CD4-positive, alpha-beta memory T cell (primary cell): ENCODE results near the gene GYS1. TPM values are rescaled to one million over a fixed set of nuclear protein-coding genes. Genes with fewer than 3 reads are reported as not detected.

ENCODE experiments used
- microRNA-seq: library from miRNA; unstranded; fragments of <30 nt; microRNA quantifications from one replicate; pipeline ENCODE4 v1.2.0, GENCODE V29; 2021; ENCODE audit warnings: borderline replicate concordance, borderline number of aligned reads, borderline microRNAs expressed, mixed read lengths
- polyA plus RNA-seq, 2 donors: library from polyadenylated mRNA; unstranded; fragments of 300-500 nt; fragmentation: Illumina TruSeq; gene quantifications; one replicate each; pipeline ENCODE4 v1.2.3, GENCODE V29; 2021
- total RNA-seq, 2 experiments: library from RNA; stranded (reverse); gene quantifications; one replicate each; pipeline ENCODE4 v1.2.3, GENCODE V29; 2021

The GYS1 gene
- total and polyA plus RNA-seq, 4 experiments from 2014 or later: 30.6 to 56.4 (median 43.8) TPM

Small RNA genes lying within 50 kb of the gene (microRNA-seq; reads per million reads assigned to microRNA genes)
- gene MIR6798: not detected

Other genes with a start within 250 kb of the GYS1 start
- gene IZUMO1, start 246.4 kb downstream of the GYS1 start, total RNA-seq: not detected
- not detected for gene IZUMO1, start 246.4 kb downstream of the GYS1 start, polyA plus RNA-seq
- under 1 TPM; 0.22 to 0.32 TPM for gene FUT1, start 240.7 kb downstream of the GYS1 start, total RNA-seq
- gene FUT1, start 240.7 kb downstream of the GYS1 start, polyA plus RNA-seq: under 1 TPM in 1 of 2 donors, not detected in 1; 0.11 TPM
- gene FGF21, start 237.8 kb downstream of the GYS1 start, total RNA-seq: not detected
- not detected for gene FGF21, start 237.8 kb downstream of the GYS1 start, polyA plus RNA-seq
- gene BCAT2, start 182.3 kb downstream of the GYS1 start, total RNA-seq: 10 to 100 TPM; 25.9 to 30.1 TPM
- gene BCAT2, start 182.3 kb downstream of the GYS1 start, polyA plus RNA-seq: 10 to 100 TPM; 19.0 to 28.8 TPM
- gene HSD17B14, start 156.8 kb downstream of the GYS1 start, total RNA-seq: under 1 TPM; 0.35 to 0.75 TPM
- 1 to 10 TPM in 1 of 2 donors, under 1 TPM in 1; 0.32 to 1.1 TPM for gene HSD17B14, start 156.8 kb downstream of the GYS1 start, polyA plus RNA-seq
- 1 to 10 TPM; 2.8 to 6.6 TPM for gene PLEKHA4, start 124.7 kb downstream of the GYS1 start, total RNA-seq
- gene PLEKHA4, start 124.7 kb downstream of the GYS1 start, polyA plus RNA-seq: 1 to 10 TPM; 2.3 to 7.5 TPM
- 10 to 100 TPM; 67.0 to 69.8 TPM for gene PPP1R15A, start 120.9 kb downstream of the GYS1 start, total RNA-seq
- gene PPP1R15A, start 120.9 kb downstream of the GYS1 start, polyA plus RNA-seq: 10 to 100 TPM; 79.6 to 83.3 TPM
- not detected for gene TULP2, start 94.6 kb downstream of the GYS1 start, total RNA-seq
- gene TULP2, start 94.6 kb downstream of the GYS1 start, polyA plus RNA-seq: not detected
- 100 to 1,000 TPM; 132 to 145 TPM for gene NUCB1, start 93.0 kb downstream of the GYS1 start, total RNA-seq
- 100 to 1,000 TPM in 1 of 2 donors, 10 to 100 TPM in 1; 65.3 to 126 TPM for gene NUCB1, start 93.0 kb downstream of the GYS1 start, polyA plus RNA-seq
- gene DHDH, start 59.6 kb downstream of the GYS1 start, total RNA-seq: 1 to 10 TPM; 1.2 to 1.6 TPM
- 1 to 10 TPM in 1 of 2 donors, under 1 TPM in 1; 0.60 to 1.2 TPM for gene DHDH, start 59.6 kb downstream of the GYS1 start, polyA plus RNA-seq
- gene BAX, start 38.4 kb downstream of the GYS1 start, total RNA-seq: 100 to 1,000 TPM; 173 to 183 TPM
- 10 to 100 TPM; 56.5 to 66.8 TPM for gene BAX, start 38.4 kb downstream of the GYS1 start, polyA plus RNA-seq
- 1,000 to 10,000 TPM; 1,304 to 1,371 TPM for gene FTL, start 28.0 kb downstream of the GYS1 start, total RNA-seq
- gene FTL, start 28.0 kb downstream of the GYS1 start, polyA plus RNA-seq: 1,000 to 10,000 TPM; 3,537 to 4,474 TPM
- 10 to 100 TPM; 27.9 to 28.5 TPM for gene RUVBL2, start 578 bp upstream of the GYS1 start, total RNA-seq
- gene RUVBL2, start 578 bp upstream of the GYS1 start, polyA plus RNA-seq: 10 to 100 TPM; 48.6 to 51.9 TPM
- gene LHB, start 23.8 kb upstream of the GYS1 start, total RNA-seq: not detected
- under 1 TPM in 1 of 2 donors, not detected in 1; 0.49 TPM for gene LHB, start 23.8 kb upstream of the GYS1 start, polyA plus RNA-seq
- not detected for gene CGB3, start 31.0 kb upstream of the GYS1 start, total RNA-seq
- gene CGB3, start 31.0 kb upstream of the GYS1 start, polyA plus RNA-seq: not detected
- gene CGB2, start 38.6 kb upstream of the GYS1 start, total RNA-seq: not detected
- not detected for gene CGB2, start 38.6 kb upstream of the GYS1 start, polyA plus RNA-seq
- not detected for gene CGB1, start 43.6 kb upstream of the GYS1 start, total RNA-seq
- gene CGB1, start 43.6 kb upstream of the GYS1 start, polyA plus RNA-seq: not detected
- not detected for gene CGB5, start 50.5 kb upstream of the GYS1 start, total RNA-seq
- gene CGB5, start 50.5 kb upstream of the GYS1 start, polyA plus RNA-seq: not detected
- not detected for gene CGB8, start 55.8 kb upstream of the GYS1 start, total RNA-seq
- gene CGB8, start 55.8 kb upstream of the GYS1 start, polyA plus RNA-seq: not detected
- gene CGB7, start 64.4 kb upstream of the GYS1 start, total RNA-seq: not detected
- gene CGB7, start 64.4 kb upstream of the GYS1 start, polyA plus RNA-seq: not detected
- not detected for gene NTF4, start 71.5 kb upstream of the GYS1 start, total RNA-seq
- not detected for gene NTF4, start 71.5 kb upstream of the GYS1 start, polyA plus RNA-seq
- not detected for gene KCNA7, start 79.4 kb upstream of the GYS1 start, total RNA-seq
- not detected for gene KCNA7, start 79.4 kb upstream of the GYS1 start, polyA plus RNA-seq
- gene SNRNP70, start 92.1 kb upstream of the GYS1 start, total RNA-seq: 100 to 1,000 TPM; 675 to 689 TPM
- gene SNRNP70, start 92.1 kb upstream of the GYS1 start, polyA plus RNA-seq: 10 to 100 TPM; 31.5 to 55.2 TPM
- gene LIN7B, start 121.1 kb upstream of the GYS1 start, total RNA-seq: 10 to 100 TPM; 17.7 to 18.6 TPM
- gene LIN7B, start 121.1 kb upstream of the GYS1 start, polyA plus RNA-seq: 1 to 10 TPM; 4.4 to 5.3 TPM
- 1 to 10 TPM; 1.7 to 1.9 TPM for gene C19orf73, start 125.8 kb upstream of the GYS1 start, total RNA-seq
- 1 to 10 TPM; 1.9 to 3.7 TPM for gene C19orf73, start 125.8 kb upstream of the GYS1 start, polyA plus RNA-seq
- 1 to 10 TPM; 4.0 to 4.5 TPM for gene PPFIA3, start 126.2 kb upstream of the GYS1 start, total RNA-seq
- under 1 TPM; 0.27 to 0.68 TPM for gene PPFIA3, start 126.2 kb upstream of the GYS1 start, polyA plus RNA-seq
- gene HRC, start 162.1 kb upstream of the GYS1 start, total RNA-seq: not detected
- not detected for gene HRC, start 162.1 kb upstream of the GYS1 start, polyA plus RNA-seq
- gene TRPM4, start 164.5 kb upstream of the GYS1 start, total RNA-seq: under 1 TPM in 1 of 2 experiments, not detected in 1; 0.41 TPM
- gene TRPM4, start 164.5 kb upstream of the GYS1 start, polyA plus RNA-seq: not detected